HL-60 (cell line): Measurements from ENCODE around the gene ZKSCAN5.

Experiments
- CTCF ChIP-seq: IDR thresholded peaks from one replicate; pipeline ENCODE4 v1.5.1; 2011; ENCODE audit warnings: low read length, control low read depth, inconsistent platforms; ENCODE audit not compliant: insufficient read depth
- GABPA ChIP-seq: IDR thresholded peaks from 2 replicates; pipeline ENCODE4 v1.6.1; 2012; ENCODE audit warnings: low read depth
- POLR2AphosphoS5 ChIP-seq: IDR thresholded peaks from 2 replicates; pipeline ENCODE4 v1.6.1; 2012; ENCODE audit warnings: low read depth
- REST ChIP-seq: IDR thresholded peaks from 2 replicates; pipeline ENCODE4 v1.6.1; 2012; ENCODE audit warnings: low read depth; ENCODE audit not compliant: insufficient replicate concordance

GRCh38 chr7:99505324-99505662 is 831 bp downstream of the ZKSCAN5 start:
- TF ChIP-seq REST, result no peak
- TF ChIP-seq GABPA, result no peak
- no peak for TF ChIP-seq POLR2AphosphoS5
- TF ChIP-seq CTCF, result no peak
